Measurements from ENCODE around the gene ALPI.
"Not testable (repeated sequence)": the region's sequence is repeated elsewhere in the genome, so short reads cannot be mapped to it uniquely, and the experiment has no call there.

ALPI gene

GRCh38 chr2:232441922-232442321, 14.0 kb upstream of the ALPI start:
- DNase-seq (ENCODE audit: low read depth in 2 of 2, low spot score in 1 of 2): not testable (repeated sequence)

GRCh38 chr2:232442431-232442830, 13.5 kb upstream of the ALPI start:
- DNase-seq (ENCODE audit: low read depth in 2 of 2, low spot score in 1 of 2): not testable (repeated sequence)

DNA sequence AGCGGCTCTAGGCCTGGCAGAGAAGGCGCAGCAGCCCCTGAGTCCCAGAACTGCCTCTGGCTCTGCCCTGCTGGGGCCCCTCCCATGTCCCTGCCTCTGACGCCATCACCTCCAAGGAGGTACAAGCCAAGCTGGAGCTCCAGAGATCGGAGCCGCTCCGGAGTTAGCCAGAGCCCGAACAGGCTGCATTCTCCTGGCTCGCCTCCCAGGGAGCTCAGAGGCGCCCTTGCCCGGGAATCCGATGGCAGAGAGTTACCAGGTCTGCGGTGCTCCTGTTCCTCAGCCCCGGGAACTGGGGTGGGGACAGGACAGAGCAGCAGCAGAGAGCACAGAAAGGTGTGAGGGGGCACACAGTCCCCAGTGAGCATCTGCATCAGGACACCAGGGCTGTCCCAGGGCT, 12.9 kb upstream of the ALPI start:
- not testable (repeated sequence) for DNase-seq (ENCODE audit: low read depth in 2 of 2, low spot score in 1 of 2)

DNA sequence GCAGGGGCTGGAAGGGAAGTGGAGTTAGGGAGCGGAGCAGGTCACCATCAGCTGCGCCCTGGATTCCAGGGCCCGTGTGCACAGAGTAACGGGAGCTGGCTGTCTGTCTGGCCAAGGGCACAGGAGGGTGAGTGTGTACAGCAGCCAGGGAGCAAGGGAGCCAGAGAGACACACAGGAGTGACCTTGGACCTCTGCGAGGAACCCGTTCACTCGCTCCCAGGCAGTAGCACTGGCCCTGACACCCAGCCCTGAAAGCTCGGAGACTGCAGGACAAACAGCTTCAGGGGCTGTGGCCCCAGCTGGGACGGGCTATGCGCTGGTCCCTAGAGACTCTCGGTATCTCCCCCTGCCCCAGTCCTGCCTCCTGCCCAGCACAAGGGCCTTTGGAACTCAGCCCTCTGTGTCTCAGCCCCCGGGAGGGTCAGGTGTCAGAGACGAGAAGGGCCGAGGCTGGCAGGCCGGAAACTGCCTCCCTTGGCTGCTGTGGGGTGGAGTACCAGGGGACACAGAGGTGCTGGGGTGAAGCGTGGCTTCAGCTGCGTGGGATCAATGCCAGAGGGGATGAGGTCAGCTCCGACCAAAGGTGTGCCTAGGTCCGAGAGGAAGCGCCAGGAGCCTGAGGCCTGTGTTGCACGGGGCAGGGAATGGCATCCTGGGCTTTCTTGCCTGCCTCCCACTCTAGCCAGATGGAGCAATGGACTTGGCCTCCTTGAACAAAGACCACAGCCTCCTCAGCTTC, 12.1 kb upstream of the ALPI start:
- DNase-seq (ENCODE audit: low read depth in 2 of 2, low spot score in 1 of 2): not testable (repeated sequence)

GRCh38 chr2:232444409-232445148, 11.4 kb upstream of the ALPI start:
- peak in 1 of 2 donors; percentile 15 for DNase-seq (ENCODE audit: low read depth in 2 of 2, low spot score in 1 of 2)

DNA sequence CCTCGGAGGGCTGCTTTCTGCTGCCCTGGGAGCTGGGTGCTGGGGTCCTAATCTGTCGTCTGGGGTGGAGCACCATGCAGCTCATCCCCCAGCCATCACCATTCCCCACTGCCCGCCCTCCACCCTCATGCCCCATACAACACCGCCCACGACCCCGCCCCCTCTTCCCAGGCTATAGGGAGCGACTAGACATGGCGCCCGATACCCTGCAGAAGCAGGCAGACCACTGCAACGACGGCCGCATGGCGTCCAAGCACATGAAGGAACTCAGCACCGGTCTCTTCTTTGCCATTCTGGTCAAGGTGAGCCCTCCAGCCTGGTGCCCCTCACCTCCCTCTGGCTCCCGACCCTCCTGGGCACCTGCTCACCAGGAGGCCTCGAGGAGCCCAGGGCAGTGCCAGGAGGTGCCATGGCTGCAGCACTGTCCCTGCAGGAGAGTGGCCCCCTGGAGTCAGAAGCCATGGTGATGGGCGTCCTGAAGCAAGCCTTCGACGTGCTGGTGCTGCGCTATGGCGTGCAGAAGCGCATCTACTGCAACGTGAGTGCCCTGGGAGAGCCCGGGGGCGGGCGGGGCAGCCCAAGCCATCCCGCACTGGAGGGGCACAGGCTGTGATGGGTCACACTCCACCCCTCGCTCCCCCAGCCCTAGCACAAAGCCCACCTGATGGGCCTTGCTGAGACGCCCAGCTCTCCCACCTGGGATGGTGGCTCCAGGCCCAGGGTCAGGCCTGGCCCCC, 10.6 kb upstream of the ALPI start:
- not testable (repeated sequence) for DNase-seq (ENCODE audit: low read depth in 2 of 2, low spot score in 1 of 2)

- DNase-seq (ENCODE audit: low read depth in 2 of 2, low spot score in 1 of 2): not testable (repeated sequence)
These were observed 9.6 kb upstream of the ALPI start for GRCh38 chr2:232446266-232446777.

DNA sequence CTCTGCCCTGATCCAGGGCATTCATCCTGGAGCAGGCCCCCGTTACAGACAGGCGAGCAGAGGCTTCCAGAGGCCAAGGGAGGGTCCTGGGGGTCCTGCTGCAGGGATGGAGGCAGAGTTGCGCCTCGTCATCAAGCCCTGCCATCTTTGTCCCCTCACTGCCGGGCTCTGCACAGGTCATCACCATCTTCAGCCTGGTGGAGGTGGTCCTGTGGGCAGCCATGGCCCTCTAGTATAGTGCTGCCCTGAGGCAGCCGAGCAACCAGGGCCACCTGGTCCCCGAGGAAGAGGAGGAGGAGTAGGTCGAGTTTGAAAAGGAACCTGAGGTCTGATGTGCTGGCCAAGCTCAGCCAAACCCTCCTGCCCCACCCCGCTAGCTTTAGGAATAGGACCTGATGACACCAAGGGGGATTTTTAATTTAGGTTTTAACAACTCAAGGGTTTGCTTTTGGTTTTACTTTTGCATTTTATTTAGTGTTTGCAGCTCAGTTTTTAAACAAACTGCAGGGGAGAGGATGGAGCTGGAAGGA, 8.8 kb upstream of the ALPI start:
- no peak for DNase-seq (ENCODE audit: low read depth in 2 of 2, low spot score in 1 of 2)

GRCh38 chr2:232447638-232448303, 8.2 kb upstream of the ALPI start:
- no peak for DNase-seq (ENCODE audit: low read depth in 2 of 2, low spot score in 1 of 2)

GRCh38 chr2:232448304-232448690, 7.7 kb upstream of the ALPI start:
- no peak for DNase-seq (ENCODE audit: low read depth in 2 of 2, low spot score in 1 of 2)

DNA sequence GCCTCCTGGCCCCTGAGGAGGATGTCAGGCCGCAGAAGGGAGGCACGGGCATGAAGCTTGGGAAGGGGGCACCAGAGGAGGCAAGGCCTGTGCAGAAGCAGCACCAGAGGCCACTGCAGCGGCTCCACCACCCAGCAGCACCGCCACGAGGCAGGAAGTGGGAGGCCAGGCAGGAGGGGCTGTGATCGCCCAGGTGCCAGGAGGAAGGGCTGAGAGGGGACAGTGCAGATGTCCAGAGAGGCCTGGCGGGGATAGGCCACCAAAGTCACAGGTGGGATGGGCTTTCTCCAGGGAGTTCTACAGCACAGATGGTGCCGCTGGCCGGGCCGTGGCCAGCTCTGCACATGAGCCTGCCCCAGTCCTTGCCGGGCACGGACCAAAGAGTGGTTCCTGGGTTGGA, 6.0 kb upstream of the ALPI start:
- DNase-seq (ENCODE audit: low read depth in 2 of 2, low spot score in 1 of 2): no peak

GRCh38 chr2:232451645-232452044, 4.3 kb upstream of the ALPI start:
- not testable (repeated sequence) for DNase-seq (ENCODE audit: low read depth in 2 of 2, low spot score in 1 of 2)

DNA sequence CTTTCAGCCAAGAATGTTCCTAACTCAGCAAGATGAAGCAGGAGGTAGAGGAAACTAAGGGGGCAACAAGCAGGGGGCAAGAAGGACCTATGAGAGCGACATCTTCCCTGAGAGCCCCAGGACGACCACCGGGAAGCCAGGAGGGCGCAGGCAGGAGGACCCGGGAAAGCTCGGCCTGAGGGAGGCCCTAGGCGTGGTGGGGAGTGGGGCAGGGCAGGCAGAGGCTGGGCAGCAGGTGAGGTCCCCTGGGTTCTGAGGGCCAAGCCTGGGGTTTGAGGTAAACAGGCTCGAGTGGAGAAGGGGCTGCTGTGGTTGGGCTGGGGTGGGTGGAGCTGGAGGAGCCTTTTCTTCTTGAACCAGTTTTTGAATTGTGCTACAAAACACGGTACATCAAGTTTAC, 1.3 kb upstream of the ALPI start:
- no peak for DNase-seq (ENCODE audit: low read depth in 2 of 2, low spot score in 1 of 2)

DNA sequence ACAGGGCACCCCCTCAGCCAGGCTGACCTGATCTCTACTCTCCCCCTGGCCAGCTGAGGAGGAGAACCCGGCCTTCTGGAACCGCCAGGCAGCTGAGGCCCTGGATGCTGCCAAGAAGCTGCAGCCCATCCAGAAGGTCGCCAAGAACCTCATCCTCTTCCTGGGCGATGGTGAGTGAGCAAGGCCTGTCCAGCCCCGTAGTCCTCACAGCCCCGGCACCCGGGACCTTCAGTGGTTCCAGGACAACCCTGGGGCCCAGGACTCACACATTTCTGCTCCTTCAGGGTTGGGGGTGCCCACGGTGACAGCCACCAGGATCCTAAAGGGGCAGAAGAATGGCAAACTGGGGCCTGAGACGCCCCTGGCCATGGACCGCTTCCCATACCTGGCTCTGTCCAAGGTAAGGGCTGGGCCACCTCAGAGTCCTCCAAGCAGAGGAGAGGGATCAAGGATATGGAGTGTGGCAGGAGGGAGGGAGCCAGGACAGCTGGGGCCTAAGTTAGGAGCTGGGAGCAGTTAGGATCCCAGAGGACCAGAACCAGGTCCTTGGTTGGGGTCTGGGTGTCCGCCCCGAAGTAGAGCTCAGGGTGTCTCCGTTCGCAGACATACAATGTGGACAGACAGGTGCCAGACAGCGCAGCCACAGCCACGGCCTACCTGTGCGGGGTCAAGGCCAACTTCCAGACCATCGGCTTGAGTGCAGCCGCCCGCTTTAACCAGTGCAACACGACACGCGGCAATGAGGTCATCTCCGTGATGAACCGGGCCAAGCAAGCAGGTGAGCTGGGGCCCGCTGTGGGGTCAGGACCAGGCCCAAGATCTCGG, 555 bp downstream of the ALPI start:
- no peak for DNase-seq (ENCODE audit: low read depth in 2 of 2, low spot score in 1 of 2)

DNA sequence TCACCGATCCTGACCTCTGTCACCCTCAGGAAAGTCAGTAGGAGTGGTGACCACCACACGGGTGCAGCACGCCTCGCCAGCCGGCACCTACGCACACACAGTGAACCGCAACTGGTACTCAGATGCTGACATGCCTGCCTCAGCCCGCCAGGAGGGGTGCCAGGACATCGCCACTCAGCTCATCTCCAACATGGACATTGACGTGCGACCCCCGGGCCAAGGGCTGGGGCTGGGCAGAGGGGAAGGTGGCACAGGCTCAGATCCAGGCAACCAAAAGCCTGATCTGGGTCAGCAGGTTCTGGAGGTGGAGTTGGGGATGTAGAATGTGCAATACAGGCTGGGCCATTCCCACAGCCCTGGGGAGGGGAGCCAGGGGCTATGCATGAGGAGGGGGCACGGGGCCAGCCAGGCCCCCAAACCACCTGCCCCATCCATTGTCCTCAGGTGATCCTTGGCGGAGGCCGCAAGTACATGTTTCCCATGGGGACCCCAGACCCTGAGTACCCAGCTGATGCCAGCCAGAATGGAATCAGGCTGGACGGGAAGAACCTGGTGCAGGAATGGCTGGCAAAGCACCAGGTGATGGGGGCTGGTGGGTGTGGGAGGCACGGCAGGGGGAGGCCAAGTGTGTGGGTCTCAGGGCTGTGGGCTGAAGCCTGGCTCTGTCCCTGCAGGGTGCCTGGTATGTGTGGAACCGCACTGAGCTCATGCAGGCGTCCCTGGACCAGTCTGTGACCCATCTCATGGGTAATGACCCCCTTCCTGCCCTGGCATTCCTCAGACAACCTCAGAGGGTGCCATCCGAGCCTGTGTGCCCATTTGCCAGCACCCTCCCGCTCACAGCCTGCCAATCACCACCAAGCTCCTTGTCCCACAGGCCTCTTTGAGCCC, 1.4 kb downstream of the ALPI start:
- DNase-seq (ENCODE audit: low read depth in 2 of 2, low spot score in 1 of 2): no peak

DNA sequence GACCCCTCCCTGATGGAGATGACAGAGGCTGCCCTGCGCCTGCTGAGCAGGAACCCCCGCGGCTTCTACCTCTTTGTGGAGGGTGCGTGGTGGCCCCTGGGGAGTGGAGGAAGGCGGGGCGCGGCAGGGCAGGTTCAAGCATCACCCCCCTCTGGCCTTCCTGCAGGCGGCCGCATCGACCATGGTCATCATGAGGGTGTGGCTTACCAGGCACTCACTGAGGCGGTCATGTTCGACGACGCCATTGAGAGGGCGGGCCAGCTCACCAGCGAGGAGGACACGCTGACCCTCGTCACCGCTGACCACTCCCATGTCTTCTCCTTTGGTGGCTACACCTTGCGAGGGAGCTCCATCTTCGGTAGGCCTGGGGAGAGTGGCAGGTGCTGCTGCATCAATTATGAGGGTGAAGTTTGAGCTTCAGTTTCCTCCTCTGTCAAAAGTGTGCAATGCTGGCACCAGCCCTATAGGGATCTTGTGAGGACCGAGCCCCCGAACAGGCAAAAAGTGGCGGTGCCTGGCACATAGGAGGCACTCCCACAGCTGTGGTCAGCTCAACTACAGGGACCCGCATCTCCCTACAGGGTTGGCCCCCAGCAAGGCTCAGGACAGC, 2.2 kb downstream of the ALPI start:
- no peak for DNase-seq (ENCODE audit: low read depth in 2 of 2, low spot score in 1 of 2)

DNA sequence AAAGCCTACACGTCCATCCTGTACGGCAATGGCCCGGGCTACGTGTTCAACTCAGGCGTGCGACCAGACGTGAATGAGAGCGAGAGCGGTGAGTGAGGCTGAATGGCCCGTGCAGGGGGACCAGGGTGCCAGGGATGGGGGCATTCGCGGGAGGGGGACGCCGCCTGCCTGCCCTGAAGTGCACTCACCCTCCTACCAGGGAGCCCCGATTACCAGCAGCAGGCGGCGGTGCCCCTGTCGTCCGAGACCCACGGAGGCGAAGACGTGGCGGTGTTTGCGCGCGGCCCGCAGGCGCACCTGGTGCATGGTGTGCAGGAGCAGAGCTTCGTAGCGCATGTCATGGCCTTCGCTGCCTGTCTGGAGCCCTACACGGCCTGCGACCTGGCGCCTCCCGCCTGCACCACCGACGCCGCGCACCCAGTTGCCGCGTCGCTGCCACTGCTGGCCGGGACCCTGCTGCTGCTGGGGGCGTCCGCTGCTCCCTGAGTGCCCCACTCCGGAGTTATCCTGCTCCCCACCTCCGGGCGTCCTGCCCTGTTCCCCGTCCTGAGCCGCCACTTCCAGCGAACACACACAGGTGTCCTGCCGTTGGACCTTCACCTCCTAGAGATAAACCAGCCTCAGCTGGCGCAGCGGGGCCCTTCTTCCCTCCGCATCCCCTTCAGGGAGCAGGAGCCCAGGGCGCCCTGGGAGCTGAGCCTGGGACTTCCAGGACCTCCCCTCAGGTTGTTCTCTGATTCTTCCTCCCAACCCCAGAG, 2.9 kb downstream of the ALPI start:
- no peak for DNase-seq (ENCODE audit: low read depth in 2 of 2, low spot score in 1 of 2)
